GM19193 (cell line): ENCODE data around the gene SPSB2.

Source experiments
- POLR2A ChIP-seq: IDR thresholded peaks from 4 replicates; pipeline ENCODE4 v1.6.1; 2011; ENCODE audit not compliant: insufficient read depth, insufficient read length; ENCODE audit errors: extremely low read depth

Gene SPSB2

DNA sequence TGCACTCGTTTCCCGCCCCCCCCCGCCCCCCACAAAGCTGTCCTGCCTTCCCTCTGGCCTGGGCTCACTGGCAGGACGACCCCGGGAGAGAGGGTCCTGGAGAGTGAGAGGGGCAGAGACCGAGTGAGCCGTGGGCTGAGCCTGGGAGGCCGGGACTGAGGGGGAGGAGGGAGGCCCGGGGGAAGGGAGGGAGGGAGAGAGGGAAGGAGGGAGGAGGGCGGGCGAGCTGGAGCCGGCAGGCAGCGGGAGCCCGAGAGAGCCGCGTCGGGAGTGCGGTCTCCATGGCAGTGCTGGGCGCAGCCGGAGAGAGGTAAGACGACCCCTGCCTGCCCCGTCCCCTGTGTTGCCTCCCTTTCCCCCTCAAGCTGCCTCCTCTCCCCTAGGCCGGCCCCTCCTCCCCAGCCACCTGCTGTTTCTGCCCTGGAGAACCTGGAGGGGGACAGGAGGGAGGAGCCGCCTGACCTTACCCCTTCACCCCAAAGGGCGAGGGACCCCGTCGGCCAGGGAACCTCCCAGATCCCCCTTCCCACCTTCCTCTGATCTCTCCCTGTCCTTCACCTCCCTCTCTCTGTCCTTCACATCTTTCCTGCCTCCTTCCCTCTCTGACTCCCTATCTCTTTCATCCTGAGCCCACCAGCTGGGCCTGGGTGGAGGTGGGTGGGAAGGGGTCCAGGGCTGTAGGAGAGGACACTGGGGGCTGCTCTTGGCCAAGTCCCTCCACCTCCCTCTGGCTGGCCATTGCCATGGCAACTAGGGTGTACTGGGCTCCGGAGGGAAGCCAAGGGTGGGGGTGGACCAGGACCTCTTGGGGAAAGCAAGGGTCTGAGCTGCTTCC, 51.3 kb downstream of the SPSB2 start, which contains the start of gene GPR162:
Gene GPR162, plus strand, starts transcription at position 231 of the 835 bp plus-strand sequence. CDS start 2,078 bp downstream, outside the sequence.
- no peak for TF ChIP-seq POLR2A
